GM12878 (cell line): ENCODE measurements around the gene GLIPR2. TPM values are rescaled to one million over a fixed set of nuclear protein-coding genes. Genes with fewer than 3 reads are reported as not detected.

Source experiments
- ATAC-seq: fragments of 200-7000 bp; cut with Tn5 transposase; 3 replicates; pipeline ENCODE4 v1.9.1; 2020; ENCODE audit warnings: mild to moderate bottlenecking, moderate library complexity
- BruUV-seq: library from RNA; stranded (reverse); fragments of 400-500 nt; replicated peaks from 2 replicates; lab custom pipeline; 2021; lab: Mats Ljungman, UMichigan
- CTCF ChIA-PET: fragments of 300-600 bp; sonication (Branson Sonifier 250); formaldehyde crosslinking; extraction: SDS; loops from one replicate; lab custom pipeline; 2021; ENCODE audit warnings: inconsistent platforms; lab: Yijun Ruan, JAX
- POLR2A ChIA-PET: fragments of 350-600 bp; formaldehyde crosslinking; extraction: SDS; loops from one replicate; lab custom pipeline; 2021; ENCODE audit warnings: inconsistent platforms; lab: Charles Lee
- RAD21 ChIA-PET: fragments of 300-600 bp; sonication (Branson Sonifier 250); formaldehyde crosslinking; loops from one replicate; lab custom pipeline; 2023; ENCODE audit warnings: antibody characterized with exemption; ENCODE audit not compliant: unreplicated experiment; lab: Charles Lee
- SMC1A ChIA-PET: fragments of 300-600 bp; sonication (Branson Sonifier 250); formaldehyde crosslinking; loops from one replicate; lab custom pipeline; 2023; ENCODE audit not compliant: unreplicated experiment, uncharacterized antibody; lab: Charles Lee
- DNase-seq: peaks from one replicate; pipeline ENCODE4 v3.0.0-alpha.2; 2011; ENCODE audit warnings: low read depth, low spot score
- FAIRE-seq: peaks from 3 replicates; lab custom pipeline; 2011; peaks lifted over from hg19 to GRCh38; lab: Jason Lieb, UNC
- H2AFZ ChIP-seq: 2 replicates; pipeline ENCODE4 v1.6.0; 2011; ENCODE audit warnings: low read depth, low read length, control low read depth; ENCODE audit not compliant: control insufficient read depth
- H3K27ac ChIP-seq: 2 replicates; pipeline ENCODE4 v1.5.1; 2011; ENCODE audit warnings: control low read depth; ENCODE audit not compliant: control insufficient read depth, insufficient read depth
- H3K27me3 ChIP-seq, 2 experiments: replicated peaks in 1 of 2; 2 replicates each; pipeline versions ENCODE4 v1.6.0 to v1.6.1; 2011; ENCODE audit warnings: low read length in 1 of 2; ENCODE audit not compliant: control insufficient read depth in 2 of 2, insufficient read depth in 2 of 2
- H3K36me3 ChIP-seq, 2 experiments: 2 replicates each; pipeline ENCODE4 v1.5.1; 2011; ENCODE audit warnings: low read length in 1 of 2; ENCODE audit not compliant: control insufficient read depth in 2 of 2, insufficient read depth in 2 of 2
- H3K4me1 ChIP-seq: 2 replicates; pipeline ENCODE4 v1.6.1; 2011; ENCODE audit warnings: mild to moderate bottlenecking, low read length, moderate library complexity, mixed read lengths; ENCODE audit not compliant: control insufficient read depth, insufficient read depth
- H3K4me2 ChIP-seq: 2 replicates; pipeline ENCODE4 v1.6.0; 2011; ENCODE audit warnings: control low read depth; ENCODE audit not compliant: control insufficient read depth, insufficient read depth
- H3K4me3 ChIP-seq: fragments of 200-600 bp; sonication (generic); 2 replicates; pipeline ENCODE4 v1.5.1; 2016
- H3K79me2 ChIP-seq: 2 replicates; pipeline ENCODE4 v1.6.0; 2011; ENCODE audit warnings: low read length; ENCODE audit not compliant: control insufficient read depth, insufficient read depth
- H3K9ac ChIP-seq: 2 replicates; pipeline ENCODE4 v1.8.0; 2011; ENCODE audit warnings: low read length, control low read depth, mixed read lengths; ENCODE audit not compliant: control insufficient read depth, insufficient read depth
- H3K9me3 ChIP-seq: replicated peaks from 3 replicates; pipeline ENCODE4 v1.5.1; 2011; ENCODE audit warnings: mild to moderate bottlenecking, low read length; ENCODE audit not compliant: control insufficient read depth, insufficient read depth
- H4K20me1 ChIP-seq: 2 replicates; pipeline ENCODE4 v1.6.0; 2011; ENCODE audit not compliant: control insufficient read depth, insufficient read depth
- BMI1 ChIP-seq: fragments of 450-650 bp; IDR thresholded peaks from 2 replicates; pipeline ENCODE4 v1.6.1; 2016; ENCODE audit warnings: mild to moderate bottlenecking, moderate library complexity, borderline replicate concordance
- CREB1 ChIP-seq: IDR thresholded peaks from 2 replicates; pipeline ENCODE4 v1.6.1; 2012; ENCODE audit warnings: low read depth, mild to moderate bottlenecking, inconsistent platforms
- KAT2A ChIP-seq: conservative IDR thresholded peaks from 2 replicates; pipeline ENCODE4 v1.6.1; 2011; ENCODE audit warnings: low read depth, low read length; ENCODE audit not compliant: control insufficient read depth
- NFYB ChIP-seq: IDR thresholded peaks from 2 replicates; pipeline ENCODE4 v1.6.1; 2011; ENCODE audit warnings: low read depth, mild to moderate bottlenecking, low read length, improper control_type of control experiment, moderate library complexity; ENCODE audit not compliant: insufficient read depth
- PAX8 ChIP-seq: fragments of 450-650 bp; IDR thresholded peaks from 2 replicates; pipeline ENCODE4 v1.6.1; 2017; ENCODE audit warnings: mild to moderate bottlenecking, moderate library complexity
- ZNF207 ChIP-seq: fragments of 450-650 bp; IDR thresholded peaks from 2 replicates; pipeline ENCODE4 v1.6.1; 2014; ENCODE audit warnings: antibody characterized with exemption, mild to moderate bottlenecking, borderline replicate concordance
- WGBS: methylation state at CpG from one replicate; pipeline ENCODE4 v1.1.6; 2016; ENCODE audit warnings: low lambda C conversion rate; ENCODE audit not compliant: insufficient replicate concordance, insufficient coverage; ENCODE audit errors: missing lambda C conversion rate; 5-methylcytosine and 5-hydroxymethylcytosine counted together
- in situ Hi-C: fragments of 300-500 bp; cut with MboI; formaldehyde crosslinking; loops from 9 replicates; pipeline ENCODE4 v1.14.3; 2018; ENCODE audit warnings: mixed read lengths
- intact Hi-C: fragments of 100-400 bp; cut with micrococcal nuclease; formaldehyde crosslinking; loops from one replicate; pipeline ENCODE4 v1.14.2; 2022; ENCODE audit not compliant: unreplicated experiment
- polyA plus RNA-seq, 11 experiments: library from polyadenylated mRNA; depleted of rRNA in 4 of 11; unstranded in 6 of 11; stranded (reverse) in 5 of 11; fragments of >200 nt; fragmentation: Nextera tagmentation in 4 of 11; fragmentation: Illumina TruSeq in 1 of 11; extraction: Ambion mirVana in 4 of 11; extraction: Trizol in 1 of 11; gene quantifications; 1 replicate in 1 of 11; 2 replicates in 10 of 11; pipeline versions ENCODE4 v1.2.1 to v1.2.3, GENCODE V29; 2011 to 2016; ENCODE audit warnings: inconsistent platforms in 2 of 11, missing spikeins in 2 of 11, low read depth in 1 of 11
- total RNA-seq, 4 experiments: library from RNA; depleted of rRNA in 3 of 4; stranded (reverse); fragments of >200 nt in 3 of 4; fragmentation: Illumina TruSeq in 1 of 4; extraction: Trizol in 1 of 4; gene quantifications; 2 replicates each; pipeline versions ENCODE4 v1.2.1 to v1.2.3, GENCODE V29; 2013 to 2021
- TF ChIP-seq, protein P1 (sequence below): fragments of 450-650 bp; IDR thresholded peaks from 2 replicates; pipeline ENCODE4 v1.6.1; 2017; ENCODE audit warnings: mild to moderate bottlenecking

Gene GLIPR2
- total and polyA plus RNA-seq, 10 of the 15 experiments (the other 5 are each of a cell fraction or from before 2014, with no cell fraction given), result 0.41 to 3.5 (median 2.2) TPM

DNA sequence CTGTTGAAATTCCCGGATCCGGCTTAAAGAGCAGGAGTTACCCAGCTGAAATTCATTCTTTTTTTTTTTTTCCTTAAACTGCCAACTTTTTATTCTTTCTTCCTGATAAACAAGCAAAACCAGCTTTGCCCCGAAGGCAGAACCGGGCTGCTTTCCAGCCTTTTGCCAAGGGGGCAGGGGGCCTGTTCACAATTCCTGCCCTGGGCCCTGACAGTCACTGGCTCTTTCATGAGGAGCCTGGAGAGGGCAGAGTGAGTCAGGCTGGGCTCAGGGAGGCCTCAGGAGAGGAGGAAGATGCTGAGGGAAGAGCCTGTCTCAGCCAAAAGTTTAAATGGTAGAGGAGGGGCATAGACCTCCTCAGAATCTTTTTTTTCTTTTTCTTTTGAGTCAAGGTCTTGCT is 4.8 kb downstream of the GLIPR2 start:
- ChIA-PET SMC1A (no interaction called here), POLR2A (no interaction called here), CTCF (interaction anchor here (2.3 kb wide), 1 partner anchor 23 kb away, joined by 7 read pairs; no protein-coding TSS in a partner anchor), RAD21 (interaction anchor here (0.6 to 1.1 kb wide), 2 partner anchors 11 to 25 kb away, joined by 3 read pairs; no protein-coding TSS in a partner anchor)
- WGBS, result 96% methylated on average over 3 of the region's 4 CpGs
- Histone ChIP-seq H4K20me1 (no peaks in the 10 kb centered on the region), H3K4me2 (no peak overlapping the region), H3K27ac (no peak overlapping the region), H3K27me3 (peaks cover 7 to 8% of the 10 kb centered on the region in 2 experiments; a peak in 3 of 4 replicates), H3K79me2 (no peaks in the 10 kb centered on the region), H3K9me3 (peaks cover 2% of the 10 kb centered on the region; the same call in 1 of the 3 replicates), H3K9ac (no peak overlapping the region), H3K4me3 (no peak overlapping the region), H3K4me1 (peaks cover 45% of the 10 kb centered on the region), H3K36me3 (no peaks in the 10 kb centered on the region), H2AFZ (no peak overlapping the region)
- TF ChIP-seq ZNF207, result no peak
- TF ChIP-seq, protein P1, sequence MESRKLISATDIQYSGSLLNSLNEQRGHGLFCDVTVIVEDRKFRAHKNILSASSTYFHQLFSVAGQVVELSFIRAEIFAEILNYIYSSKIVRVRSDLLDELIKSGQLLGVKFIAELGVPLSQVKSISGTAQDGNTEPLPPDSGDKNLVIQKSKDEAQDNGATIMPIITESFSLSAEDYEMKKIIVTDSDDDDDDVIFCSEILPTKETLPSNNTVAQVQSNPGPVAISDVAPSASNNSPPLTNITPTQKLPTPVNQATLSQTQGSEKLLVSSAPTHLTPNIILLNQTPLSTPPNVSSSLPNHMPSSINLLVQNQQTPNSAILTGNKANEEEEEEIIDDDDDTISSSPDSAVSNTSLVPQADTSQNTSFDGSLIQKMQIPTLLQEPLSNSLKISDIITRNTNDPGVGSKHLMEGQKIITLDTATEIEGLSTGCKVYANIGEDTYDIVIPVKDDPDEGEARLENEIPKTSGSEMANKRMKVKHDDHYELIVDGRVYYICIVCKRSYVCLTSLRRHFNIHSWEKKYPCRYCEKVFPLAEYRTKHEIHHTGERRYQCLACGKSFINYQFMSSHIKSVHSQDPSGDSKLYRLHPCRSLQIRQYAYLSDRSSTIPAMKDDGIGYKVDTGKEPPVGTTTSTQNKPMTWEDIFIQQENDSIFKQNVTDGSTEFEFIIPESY, result no peak
- no peak for TF ChIP-seq BMI1
- TF ChIP-seq NFYB, result no peak
- TF ChIP-seq PAX8, result no peak
- TF ChIP-seq CREB1, result no peak
- no peak for TF ChIP-seq KAT2A
- FAIRE-seq (no peak), ATAC-seq (no peak), DNase-seq (no peak)
- intact Hi-C loops, result no loop called here
- in situ Hi-C loops, result no loop called here
- no TSS peak for BruUV-seq
